ENCODE results near the gene KSR1.

GRCh38 chr17:27502526-27503324 is 46.5 kb downstream of the KSR1 start:
- TF ChIP-seq CTCF (IDR thresholded peaks at IDR 0.05), result no peak
- TF ChIP-seq POLR2A (IDR thresholded peaks at IDR 0.05), result no peak

Data from testis (tissue), 2 donors.